GM18858 (cell line): Measurements from ENCODE around the gene RUVBL1.

ENCODE experiments used
- ATAC-seq: cut with Tn5 transposase; IDR thresholded peaks from one replicate; pipeline ENCODE4 v1.9.1; 2021; ENCODE audit not compliant: unreplicated experiment

Gene RUVBL1

GRCh38 chr3:128070898-128071591 is 52.6 kb downstream of the RUVBL1 start:
- ATAC-seq, result no peak

GRCh38 chr3:128069271-128069670 is 54.3 kb downstream of the RUVBL1 start:
- ATAC-seq, result no peak

GRCh38 chr3:128068156-128068620 is 55.4 kb downstream of the RUVBL1 start:
- ATAC-seq, result no peak

GRCh38 chr3:128067489-128067888 is 56.1 kb downstream of the RUVBL1 start:
- ATAC-seq, result no peak

- ATAC-seq, result no peak
These were observed 56.9 kb downstream of the RUVBL1 start for GRCh38 chr3:128066676-128067075.

- ATAC-seq, result no peak
These were observed 57.5 kb downstream of the RUVBL1 start for GRCh38 chr3:128066114-128066513.

- no peak for ATAC-seq
These were observed 58.6 kb downstream of the RUVBL1 start for GRCh38 chr3:128064962-128065361.

GRCh38 chr3:128063865-128064264 is 59.7 kb downstream of the RUVBL1 start:
- no peak for ATAC-seq

- ATAC-seq, result no peak
These were observed 61.4 kb downstream of the RUVBL1 start for GRCh38 chr3:128062033-128062745.

GRCh38 chr3:128060473-128061381 is 62.9 kb downstream of the RUVBL1 start:
- no peak for ATAC-seq

GRCh38 chr3:128056258-128056657 is 67.4 kb downstream of the RUVBL1 start:
- no peak for ATAC-seq

- no peak for ATAC-seq
These were observed 69.2 kb downstream of the RUVBL1 start for GRCh38 chr3:128054367-128054766.

GRCh38 chr3:128053614-128054013 is 70.0 kb downstream of the RUVBL1 start:
- no peak for ATAC-seq

GRCh38 chr3:128052595-128053351 is 70.8 kb downstream of the RUVBL1 start:
- no peak for ATAC-seq

- ATAC-seq, result peak; percentile 72
These were observed 71.6 kb downstream of the RUVBL1 start, which contains the start of gene SEC61A1 for GRCh38 chr3:128051837-128052594. Gene SEC61A1 (plus strand): TSS chr3:128052437. CDS start chr3:128052553, 116 bp downstream.

- ATAC-seq, result no peak
These were observed 72.2 kb downstream of the RUVBL1 start for GRCh38 chr3:128051459-128051836.

GRCh38 chr3:128050597-128050996 is 73.0 kb downstream of the RUVBL1 start:
- no peak for ATAC-seq

GRCh38 chr3:128041344-128041743 is 82.3 kb downstream of the RUVBL1 start:
- ATAC-seq, result no peak

- no peak for ATAC-seq
These were observed 83.0 kb downstream of the RUVBL1 start for GRCh38 chr3:128040660-128041059.

GRCh38 chr3:128040041-128040440 is 83.6 kb downstream of the RUVBL1 start:
- ATAC-seq, result no peak
